Measurements from ENCODE around the gene MEX3C. TPM values are rescaled to one million over a fixed set of nuclear protein-coding genes. Genes with fewer than 3 reads are reported as not detected.

The MEX3C gene
- total and polyA plus RNA-seq, 2 donors from 2014 or later, result 9.5 to 36.6 TPM

DNA sequence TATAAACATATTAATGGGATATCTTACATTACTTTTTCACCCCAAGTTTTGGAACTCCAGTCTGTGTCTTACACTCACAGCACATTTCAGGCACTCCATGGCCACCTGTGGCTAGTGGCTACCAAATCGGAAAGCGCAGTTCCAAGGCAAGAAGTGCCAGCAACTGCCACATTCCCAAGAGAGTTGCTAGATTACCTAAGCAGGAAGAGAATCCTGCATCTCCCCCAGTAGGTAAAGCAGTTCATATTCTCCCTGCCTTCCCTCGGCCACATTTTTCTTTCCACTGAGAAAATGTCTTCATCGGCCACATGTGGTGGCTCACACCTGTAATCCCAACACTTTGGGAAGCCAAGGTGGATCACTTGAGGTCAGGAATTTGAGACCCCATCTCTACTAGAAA, 62.8 kb downstream of the MEX3C start:
- no peak for FAIRE-seq
- no peaks in the 10 kb centered on the region for H3K36me3 ChIP-seq (ENCODE audit: control insufficient read depth in 2 of 3, insufficient read depth in 3 of 3, low read length in 3 of 3)
- H3K9me3 ChIP-seq (ENCODE audit: control insufficient read depth in 2 of 3, insufficient read depth in 1 of 3, low read length in 3 of 3), result no peaks in the 10 kb centered on the region
- TF ChIP-seq, protein P1, sequence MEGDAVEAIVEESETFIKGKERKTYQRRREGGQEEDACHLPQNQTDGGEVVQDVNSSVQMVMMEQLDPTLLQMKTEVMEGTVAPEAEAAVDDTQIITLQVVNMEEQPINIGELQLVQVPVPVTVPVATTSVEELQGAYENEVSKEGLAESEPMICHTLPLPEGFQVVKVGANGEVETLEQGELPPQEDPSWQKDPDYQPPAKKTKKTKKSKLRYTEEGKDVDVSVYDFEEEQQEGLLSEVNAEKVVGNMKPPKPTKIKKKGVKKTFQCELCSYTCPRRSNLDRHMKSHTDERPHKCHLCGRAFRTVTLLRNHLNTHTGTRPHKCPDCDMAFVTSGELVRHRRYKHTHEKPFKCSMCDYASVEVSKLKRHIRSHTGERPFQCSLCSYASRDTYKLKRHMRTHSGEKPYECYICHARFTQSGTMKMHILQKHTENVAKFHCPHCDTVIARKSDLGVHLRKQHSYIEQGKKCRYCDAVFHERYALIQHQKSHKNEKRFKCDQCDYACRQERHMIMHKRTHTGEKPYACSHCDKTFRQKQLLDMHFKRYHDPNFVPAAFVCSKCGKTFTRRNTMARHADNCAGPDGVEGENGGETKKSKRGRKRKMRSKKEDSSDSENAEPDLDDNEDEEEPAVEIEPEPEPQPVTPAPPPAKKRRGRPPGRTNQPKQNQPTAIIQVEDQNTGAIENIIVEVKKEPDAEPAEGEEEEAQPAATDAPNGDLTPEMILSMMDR (IDR thresholded peaks at IDR 0.05; ENCODE audit: borderline replicate concordance, extremely low read depth, insufficient read depth), result no peak
- no peak for DNase-seq
- no peak overlapping the region for H3K9ac ChIP-seq (ENCODE audit: low read length in 3 of 3)
- H3K4me3 ChIP-seq (ENCODE audit: low read length in 3 of 3), result no peak overlapping the region
- intact Hi-C loops (cut with DNase I), result no loop called here
- H3K4me1 ChIP-seq (ENCODE audit: control insufficient read depth in 2 of 3, insufficient read depth in 2 of 3, low read depth in 1 of 3, low read length in 3 of 3), result peaks cover 0 to 6% (median 0%) of the 10 kb centered on the region in 3 donors
- H3K27ac ChIP-seq (ENCODE audit: low read depth in 2 of 2, low read length in 2 of 2), result no peak overlapping the region
- no peaks in the 10 kb centered on the region for H3K27me3 ChIP-seq (ENCODE audit: control insufficient read depth, insufficient read depth, low read length)

DNA sequence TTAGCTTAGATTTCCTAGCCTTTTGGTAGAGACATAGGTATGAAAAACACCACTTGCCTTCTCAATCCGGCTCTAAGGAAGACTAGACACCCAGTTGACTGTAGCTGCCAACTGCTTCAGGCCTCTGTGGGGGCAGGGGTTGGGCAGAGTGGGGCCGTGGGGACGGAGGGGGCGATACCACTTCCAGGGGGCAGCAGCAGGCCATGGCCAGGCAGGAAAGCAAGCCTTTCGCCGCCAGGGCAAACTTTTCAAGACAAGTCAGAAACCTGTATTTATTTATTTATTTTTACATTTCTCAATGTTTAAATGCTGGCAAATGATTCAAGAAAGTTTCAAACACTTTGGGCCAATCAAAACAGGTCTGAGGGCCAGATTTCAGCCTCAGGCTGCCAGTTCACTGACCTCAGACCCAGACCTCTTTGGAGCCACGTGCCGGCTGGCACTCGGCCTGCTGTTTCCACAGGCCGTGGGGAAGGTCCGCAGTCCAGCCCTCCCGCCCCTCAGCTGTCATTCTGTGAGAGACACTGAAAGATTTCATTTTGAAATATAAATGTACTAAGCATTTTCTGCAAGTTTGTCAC, 63.8 kb downstream of the MEX3C start:
- intact Hi-C loops (cut with DNase I), result no loop called here
- DNase-seq, result peak in 1 of 5 donors; percentile 13

DNA sequence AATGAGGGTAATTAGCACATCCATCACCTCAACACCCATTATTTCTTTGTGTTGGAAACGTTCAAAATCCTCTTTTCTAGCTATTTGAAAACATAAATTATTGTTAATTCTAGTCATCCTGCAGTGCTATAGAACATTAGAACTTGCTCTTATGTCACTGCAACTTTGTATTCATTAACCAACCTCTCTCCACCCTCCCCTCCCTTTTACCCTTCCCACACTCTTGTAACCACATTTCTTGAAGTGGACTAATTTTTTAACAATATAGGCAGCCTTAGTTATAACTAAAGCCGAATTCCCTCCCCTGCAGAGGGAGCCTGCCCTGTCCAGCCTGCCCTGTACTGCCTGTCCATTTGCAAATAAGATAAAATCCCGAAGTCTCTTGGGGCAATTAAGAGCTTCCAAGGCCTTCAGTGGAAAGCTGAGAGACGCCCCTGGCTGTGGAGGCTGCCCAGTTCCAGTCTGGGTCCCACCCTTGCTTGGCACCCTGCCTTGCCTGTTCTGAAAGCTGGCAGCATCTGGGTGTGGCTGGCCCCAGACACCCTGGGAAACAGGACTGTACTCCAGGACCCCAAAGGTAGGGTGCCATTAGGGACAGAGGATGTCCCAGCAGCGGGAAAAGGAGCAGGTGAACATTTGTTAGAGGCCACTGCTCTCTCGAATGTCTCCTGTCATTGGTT, 65.1 kb downstream of the MEX3C start:
- Histone ChIP-seq H3K36me3 (ENCODE audit: control insufficient read depth in 2 of 3, insufficient read depth in 3 of 3, low read length in 3 of 3) (no peaks in the 10 kb centered on the region), H3K9me3 (ENCODE audit: control insufficient read depth in 2 of 3, insufficient read depth in 1 of 3, low read length in 3 of 3) (no peaks in the 10 kb centered on the region), H3K4me3 (ENCODE audit: low read length in 3 of 3) (no peak overlapping the region), H3K4me1 (ENCODE audit: control insufficient read depth in 2 of 3, insufficient read depth in 2 of 3, low read depth in 1 of 3, low read length in 3 of 3) (peaks cover 0 to 6% (median 0%) of the 10 kb centered on the region in 3 donors), H3K27ac (ENCODE audit: low read depth in 2 of 2, low read length in 2 of 2) (no peak overlapping the region), H3K27me3 (ENCODE audit: control insufficient read depth, insufficient read depth, low read length) (no peaks in the 10 kb centered on the region), H3K9ac (ENCODE audit: low read length in 3 of 3) (no peak overlapping the region)
- FAIRE-seq (no peak), DNase-seq (peak in 2 of 5 donors; percentile 23 to 29)
- TF ChIP-seq, protein P1 (IDR thresholded peaks at IDR 0.05; ENCODE audit: borderline replicate concordance, extremely low read depth, insufficient read depth), result no peak
- intact Hi-C loops (cut with DNase I), result no loop called here

More for the DNA sequence above, 63.8 kb downstream of the MEX3C start:
- no peak for FAIRE-seq
- TF ChIP-seq, protein P1 (IDR thresholded peaks at IDR 0.05; ENCODE audit: borderline replicate concordance, extremely low read depth, insufficient read depth), result peak; percentile 9
- no peak overlapping the region for H3K27ac ChIP-seq (ENCODE audit: low read depth in 2 of 2, low read length in 2 of 2)
- H3K36me3 ChIP-seq (ENCODE audit: control insufficient read depth in 2 of 3, insufficient read depth in 3 of 3, low read length in 3 of 3), result no peaks in the 10 kb centered on the region
- H3K4me1 ChIP-seq (ENCODE audit: control insufficient read depth in 2 of 3, insufficient read depth in 2 of 3, low read depth in 1 of 3, low read length in 3 of 3), result peaks cover 0 to 6% (median 0%) of the 10 kb centered on the region in 3 donors
- no peak overlapping the region for H3K4me3 ChIP-seq (ENCODE audit: low read length in 3 of 3)
- no peaks in the 10 kb centered on the region for H3K9me3 ChIP-seq (ENCODE audit: control insufficient read depth in 2 of 3, insufficient read depth in 1 of 3, low read length in 3 of 3)
- H3K27me3 ChIP-seq (ENCODE audit: control insufficient read depth, insufficient read depth, low read length), result no peaks in the 10 kb centered on the region
- peak overlapping the region in 1 of 3 donors; percentile 34 for H3K9ac ChIP-seq (ENCODE audit: low read length in 3 of 3)
